Spleen (tissue), 11 donors: ENCODE measurements around the gene CTSZ. TPM values are rescaled to one million over a fixed set of nuclear protein-coding genes. Genes with fewer than 3 reads are reported as not detected.

Experiments
- DNase-seq: peaks from one replicate; pipeline ENCODE4 v3.0.0-alpha.2; 2020
- H3K27ac ChIP-seq, 8 donors: fragments of 200-600 bp; sonication (generic) in 7 of 8; 1 replicate in 4 of 8; 2 replicates in 4 of 8; pipeline versions ENCODE4 v1.5.0 to v1.8.0; 2016 to 2021; ENCODE audit warnings: inconsistent platforms in 4 of 8, mild to moderate bottlenecking in 4 of 8, moderate library complexity in 1 of 8
- H3K27me3 ChIP-seq, 7 donors: fragments of 200-600 bp; sonication (generic) in 6 of 7; replicated peaks in 1 of 7; 1 replicate in 4 of 7; 2 replicates in 3 of 7; pipeline versions ENCODE4 v1.5.0 to v1.8.0; 2016 to 2021; ENCODE audit warnings: inconsistent platforms in 3 of 7, mild to moderate bottlenecking in 1 of 7
- H3K36me3 ChIP-seq, 6 donors: fragments of 200-600 bp; sonication (generic) in 5 of 6; 1 replicate in 4 of 6; 2 replicates in 2 of 6; pipeline versions ENCODE4 v1.5.0 to v1.8.0; 2016 to 2021; ENCODE audit warnings: inconsistent platforms in 2 of 6
- H3K4me1 ChIP-seq, 6 donors: fragments of 200-600 bp; sonication (generic) in 5 of 6; 1 replicate in 3 of 6; 2 replicates in 3 of 6; pipeline versions ENCODE4 v1.5.0 to v1.8.0; 2016 to 2021; ENCODE audit warnings: inconsistent platforms in 3 of 6
- H3K4me3 ChIP-seq, 8 donors: fragments of 200-600 bp; sonication (generic) in 7 of 8; 1 replicate in 4 of 8; 2 replicates in 4 of 8; pipeline versions ENCODE4 v1.5.0 to v1.8.0; 2016 to 2021; ENCODE audit warnings: inconsistent platforms in 4 of 8, mild to moderate bottlenecking in 4 of 8, moderate library complexity in 2 of 8
- H3K9me3 ChIP-seq, 8 donors: fragments of 200-600 bp; sonication (generic) in 7 of 8; 1 replicate in 4 of 8; 2 replicates in 4 of 8; pipeline versions ENCODE4 v1.5.0 to v1.8.0; 2016 to 2021; ENCODE audit warnings: inconsistent platforms in 4 of 8
- POLR2A ChIP-seq, 3 donors: fragments of 450-650 bp; IDR thresholded peaks; one replicate each; pipeline ENCODE4 v1.5.1; 2017; ENCODE audit warnings: antibody characterized with exemption in 3 of 3, mild to moderate bottlenecking in 1 of 3
- POLR2AphosphoS5 ChIP-seq, 3 donors: sonication (generic); formaldehyde crosslinking; IDR thresholded peaks; one replicate each; pipeline ENCODE4 v1.5.1; 2017; ENCODE audit warnings: antibody characterized with exemption in 3 of 3
- WGBS, 5 donors: extraction: QIAGEN DNeasy Blood & Tissue Kit in 3 of 5; methylation state at CpG; one replicate each; pipeline versions ENCODE4 v1.1.5 to v1.1.7; 2013 to 2018; 5-methylcytosine and 5-hydroxymethylcytosine counted together
- intact Hi-C: fragments of 100-400 bp; cut with DNase I; formaldehyde crosslinking; loops from one replicate; pipeline ENCODE4 v1.15.0; 2023; ENCODE audit warnings: low total_unique reads
- polyA plus RNA-seq, 3 donors: library from polyadenylated mRNA; stranded (reverse); fragments of 200-250 nt; gene quantifications; one replicate each; pipeline ENCODE4 v1.2.1, GENCODE V29; 2013
- total RNA-seq, 7 donors: library from RNA; depleted of rRNA in 3 of 7; stranded (reverse); fragments of >200 nt in 3 of 7; fragmentation: NEBNext Ultra II Directional in 4 of 7; extraction: Animal tissue kit (Norgen Biotek cat#: 25700) in 4 of 7; gene quantifications; one replicate each; pipeline versions ENCODE4 v1.1.0 to v1.2.1, GENCODE V29; 2016 to 2021
- TF ChIP-seq, protein P1 (sequence below), 11 experiments: fragments of 200-600 bp in 7 of 11; fragments of 450-650 bp in 4 of 11; sonication (generic) in 4 of 11; IDR thresholded peaks in 8 of 11; conservative IDR thresholded peaks in 3 of 11; 1 replicate in 7 of 11; 2 replicates in 4 of 11; pipeline versions ENCODE4 v1.4.0 to v1.8.0; 2016 to 2021; ENCODE audit warnings: antibody characterized with exemption in 11 of 11, inconsistent platforms in 4 of 11, mild to moderate bottlenecking in 1 of 11
- donor health status: healthy with polysubstance abuse.
- donor health status: DM: no; HTN: no; CAD: no; lungs with moderate emphysema.
- donor health status: DM: no; HTN: no; CAD: no.
- donor health status: Bipolar disorder and iron deficiency.
- donor health status: healthy.
- donor health status: DM: no; HTN: no; CAD: no.
- donor health status: DM: yes; HTN: yes; CAD: no.

Gene CTSZ
- total and polyA plus RNA-seq, 10 donors: 198 to 286 (median 230) TPM

DNA sequence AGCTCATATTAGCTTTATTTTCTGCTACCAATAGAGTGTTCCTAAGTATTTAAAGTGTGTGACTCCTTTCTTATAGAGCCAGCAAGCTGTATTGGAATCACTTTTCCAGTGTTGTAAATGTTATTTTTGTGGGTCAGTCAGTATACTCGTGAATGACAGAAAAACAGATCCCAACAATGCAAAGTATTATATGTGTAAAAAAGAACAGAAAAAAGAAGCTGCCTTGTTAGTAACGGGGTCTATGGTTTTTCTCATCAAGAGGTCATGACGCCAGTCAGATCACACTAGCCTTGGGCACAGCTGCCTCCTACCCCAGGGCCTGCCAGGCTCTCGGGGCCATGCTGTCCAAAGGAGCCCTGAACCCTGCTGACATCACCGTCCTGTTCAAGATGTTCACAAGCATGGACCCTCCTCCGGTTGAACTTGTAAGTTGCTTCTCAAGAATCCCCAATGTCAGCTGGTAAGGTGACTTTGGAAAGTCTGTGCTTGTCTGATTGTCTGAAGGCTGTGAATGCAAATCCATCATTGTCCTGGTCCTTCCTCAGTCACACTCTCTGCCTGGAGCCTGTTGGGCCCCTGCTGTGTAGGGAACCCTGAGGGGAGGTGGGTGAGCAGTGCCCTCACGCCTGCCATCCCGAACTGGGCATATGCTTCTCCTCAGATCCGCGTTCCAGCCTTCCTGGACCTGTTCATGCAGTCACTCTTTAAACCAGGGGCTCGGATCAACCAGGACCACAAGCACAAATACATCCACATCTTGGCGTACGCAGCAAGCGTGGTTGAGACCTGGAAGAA, 16.2 kb downstream of the CTSZ start:
- intact Hi-C loops: no loop called here

DNA sequence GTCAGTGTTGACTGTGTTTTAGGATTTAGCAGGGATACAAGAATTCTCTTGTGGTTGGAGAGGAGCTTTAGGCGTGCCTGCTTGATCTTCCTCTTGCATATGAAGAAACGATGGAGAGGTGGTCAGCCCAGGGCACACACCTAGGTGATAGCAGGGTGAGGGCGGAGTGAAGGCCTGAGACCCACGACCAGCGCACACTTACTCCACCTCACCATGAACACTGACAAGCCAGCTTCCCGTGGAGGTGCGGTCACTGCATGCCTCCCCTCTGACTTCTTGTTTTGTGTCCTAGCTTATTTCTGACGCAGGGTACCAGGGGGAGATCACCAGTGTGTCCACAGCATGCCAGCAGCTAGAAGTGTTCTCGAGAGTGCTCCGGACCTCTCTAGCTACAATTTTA, 17.9 kb downstream of the CTSZ start:
- Histone ChIP-seq H3K36me3 (peaks cover 0 to 86% (median 81%) of the 10 kb centered on the region in 6 donors), H3K27ac (no peak overlapping the region), H3K9me3 (no peaks in the 10 kb centered on the region), H3K4me3 (no peak overlapping the region), H3K27me3 (no peaks in the 10 kb centered on the region), H3K4me1 (peaks cover 7 to 53% (median 40%) of the 10 kb centered on the region in 6 donors)
- intact Hi-C loops: loop anchor here (10.0 kb wide), 1 partner anchor 46 kb away; the partner anchor contains the start of gene ATP5F1E
- 88 to 98% (median 91%) methylated on average over 10 of the region's 10 CpGs for WGBS, 5 donors
- DNase-seq: peak; percentile 25
- TF ChIP-seq POLR2A (IDR thresholded peaks at IDR 0.05) (no peak), POLR2AphosphoS5 (IDR thresholded peaks at IDR 0.05) (peak in 1 of 3 donors; percentile 5)
- TF ChIP-seq, protein P1, sequence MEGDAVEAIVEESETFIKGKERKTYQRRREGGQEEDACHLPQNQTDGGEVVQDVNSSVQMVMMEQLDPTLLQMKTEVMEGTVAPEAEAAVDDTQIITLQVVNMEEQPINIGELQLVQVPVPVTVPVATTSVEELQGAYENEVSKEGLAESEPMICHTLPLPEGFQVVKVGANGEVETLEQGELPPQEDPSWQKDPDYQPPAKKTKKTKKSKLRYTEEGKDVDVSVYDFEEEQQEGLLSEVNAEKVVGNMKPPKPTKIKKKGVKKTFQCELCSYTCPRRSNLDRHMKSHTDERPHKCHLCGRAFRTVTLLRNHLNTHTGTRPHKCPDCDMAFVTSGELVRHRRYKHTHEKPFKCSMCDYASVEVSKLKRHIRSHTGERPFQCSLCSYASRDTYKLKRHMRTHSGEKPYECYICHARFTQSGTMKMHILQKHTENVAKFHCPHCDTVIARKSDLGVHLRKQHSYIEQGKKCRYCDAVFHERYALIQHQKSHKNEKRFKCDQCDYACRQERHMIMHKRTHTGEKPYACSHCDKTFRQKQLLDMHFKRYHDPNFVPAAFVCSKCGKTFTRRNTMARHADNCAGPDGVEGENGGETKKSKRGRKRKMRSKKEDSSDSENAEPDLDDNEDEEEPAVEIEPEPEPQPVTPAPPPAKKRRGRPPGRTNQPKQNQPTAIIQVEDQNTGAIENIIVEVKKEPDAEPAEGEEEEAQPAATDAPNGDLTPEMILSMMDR (IDR thresholded peaks at IDR 0.05 in 8 of 11, conservative IDR thresholded peaks at IDR 0.05 in 3 of 11): no peak

More for the DNA sequence above, 16.2 kb downstream of the CTSZ start:
- Histone ChIP-seq H3K27me3 (no peaks in the 10 kb centered on the region), H3K9me3 (no peaks in the 10 kb centered on the region), H3K27ac (peak overlapping the region in 1 of 8 donors; percentile 6), H3K4me1 (peaks cover under 1 to 51% (median 32%) of the 10 kb centered on the region in 6 donors), H3K36me3 (peaks cover 0 to 100% (median 98%) of the 10 kb centered on the region in 6 donors), H3K4me3 (no peak overlapping the region)
- peak; percentile 38 for DNase-seq
- TF ChIP-seq POLR2A (IDR thresholded peaks at IDR 0.05) (no peak), POLR2AphosphoS5 (IDR thresholded peaks at IDR 0.05) (peak; percentile 24 to 48 (median 46))
- WGBS, 5 donors: 92 to 98% (median 95%) methylated on average over 14 of the region's 14 CpGs

DNA sequence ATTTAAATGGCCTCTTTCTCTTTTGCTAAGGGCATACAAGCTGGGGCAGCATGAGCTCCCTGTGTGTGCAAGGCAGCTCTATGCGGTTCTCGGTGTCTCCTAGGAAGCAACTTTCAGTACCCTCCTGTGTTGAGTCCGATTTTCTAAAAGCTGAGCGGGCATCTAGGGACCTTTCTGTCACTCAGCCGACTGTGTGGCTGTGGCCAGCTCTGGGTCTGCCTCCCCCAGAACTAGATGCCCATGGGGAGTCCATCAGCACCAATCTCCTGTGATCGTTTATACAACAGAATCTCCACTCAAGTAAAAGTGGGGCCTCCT, 18.5 kb downstream of the CTSZ start:
- intact Hi-C loops: loop anchor here (10.0 kb wide), 1 partner anchor 46 kb away; the partner anchor contains the start of gene ATP5F1E
- TF ChIP-seq POLR2A (IDR thresholded peaks at IDR 0.05) (no peak), POLR2AphosphoS5 (IDR thresholded peaks at IDR 0.05) (no peak)
- Histone ChIP-seq H3K36me3 (peaks cover 0 to 79% (median 75%) of the 10 kb centered on the region in 6 donors), H3K4me1 (peaks cover 13 to 53% (median 41%) of the 10 kb centered on the region in 6 donors), H3K9me3 (no peaks in the 10 kb centered on the region), H3K27ac (peak overlapping the region in 1 of 8 donors; percentile 57), H3K4me3 (no peak overlapping the region), H3K27me3 (no peaks in the 10 kb centered on the region)
- DNase-seq: peak; percentile 34
- 84 to 92% (median 88%) methylated on average over 6 of the region's 6 CpGs for WGBS, 5 donors

DNA sequence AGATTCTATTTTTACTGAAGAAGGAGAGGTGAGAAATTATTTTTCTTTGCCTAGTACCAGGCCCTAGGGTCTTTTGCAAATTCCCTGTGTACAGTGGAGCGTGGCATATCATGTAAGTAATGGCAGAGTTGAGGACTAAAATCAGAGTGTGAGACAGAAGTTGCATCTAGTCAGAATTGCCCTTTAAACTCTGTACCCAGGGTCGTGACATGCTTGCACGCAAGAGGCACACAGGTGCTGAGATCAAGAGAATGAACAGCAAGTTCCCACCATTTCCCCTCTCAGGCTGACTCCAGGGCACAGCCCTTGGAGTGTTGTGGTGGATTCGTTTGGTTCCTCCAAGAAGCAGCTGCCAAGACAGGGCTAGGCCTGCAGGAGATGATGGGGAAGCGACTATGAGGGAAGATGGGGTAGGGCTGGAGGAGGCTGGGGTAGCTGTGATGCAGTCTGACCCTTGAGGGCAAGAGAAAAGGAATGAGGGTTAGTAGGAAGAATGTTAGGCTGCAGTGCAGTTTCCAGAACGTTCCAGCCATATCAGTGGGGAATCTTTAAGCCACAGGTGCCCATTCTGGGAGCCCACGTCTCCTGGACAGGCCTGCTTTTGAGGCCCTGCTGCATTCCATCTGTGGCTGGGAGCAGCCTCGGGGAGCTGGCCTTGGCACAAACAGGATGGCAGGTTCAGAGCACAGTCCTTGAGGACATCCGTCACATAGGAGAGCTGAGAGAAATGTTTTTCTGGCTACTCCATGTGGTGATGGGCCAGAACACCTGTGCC, 19.1 kb downstream of the CTSZ start:
- peak overlapping the region in 1 of 8 donors; percentile 57 for H3K27ac ChIP-seq
- no peaks in the 10 kb centered on the region for H3K9me3 ChIP-seq
- peaks cover 16 to 53% (median 43%) of the 10 kb centered on the region in 6 donors for H3K4me1 ChIP-seq
- peak; percentile 55 for DNase-seq
- TF ChIP-seq POLR2AphosphoS5 (IDR thresholded peaks at IDR 0.05) (peak; percentile 11 to 58 (median 21)), POLR2A (IDR thresholded peaks at IDR 0.05) (no peak)
- TF ChIP-seq, protein P1 (IDR thresholded peaks at IDR 0.05 in 8 of 11, conservative IDR thresholded peaks at IDR 0.05 in 3 of 11): no peak
- H3K27me3 ChIP-seq: no peaks in the 10 kb centered on the region
- intact Hi-C loops: loop anchor here (10.0 kb wide), 1 partner anchor 47 kb away; the partner anchor contains the start of gene ATP5F1E
- H3K4me3 ChIP-seq: no peak overlapping the region
- peaks cover 0 to 74% (median 69%) of the 10 kb centered on the region in 6 donors for H3K36me3 ChIP-seq
- 76 to 89% (median 85%) methylated on average over 9 of the region's 9 CpGs for WGBS, 5 donors
